NCI-H2227 treated with DMSO at 0.1 percent for 48 hours (cell line): ENCODE measurements around the gene RASAL3.
"Not testable (repeated sequence)": the region's sequence is repeated elsewhere in the genome, so short reads cannot be mapped to it uniquely, and the experiment has no call there.

Experiments used
- DNase-seq: peaks from one replicate; lab custom pipeline; 2025; lab: John Stamatoyannopoulos, UW

The RASAL3 gene

DNA sequence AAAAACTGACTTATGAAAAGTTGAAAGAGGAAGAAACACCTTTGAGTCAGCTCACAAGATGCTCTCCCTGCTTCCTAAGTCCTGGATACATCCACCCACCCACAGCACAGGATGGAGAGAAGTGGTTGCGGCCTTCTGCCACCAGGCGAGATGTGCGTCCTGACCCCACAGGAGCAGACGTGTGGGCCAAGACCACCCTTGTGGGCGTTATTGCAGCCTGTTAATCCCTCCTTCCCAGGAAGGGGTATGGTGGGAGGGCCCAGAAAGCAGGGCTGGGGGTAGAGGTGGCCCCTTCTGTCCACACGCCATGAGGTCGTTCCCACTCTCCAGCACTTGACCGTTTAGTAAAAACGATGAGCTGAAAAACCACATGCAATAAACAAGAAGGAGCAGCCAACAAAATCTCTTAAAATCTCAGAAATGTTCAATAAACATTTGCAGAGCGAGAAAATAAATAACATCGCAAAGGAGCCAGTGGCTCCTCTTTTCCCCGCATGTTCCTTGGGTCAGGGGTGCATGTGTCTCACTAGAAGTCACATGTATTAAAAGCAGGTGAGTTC, 43.1 kb downstream of the RASAL3 start:
- no peak for DNase-seq

- DNase-seq: no peak
Observed at GRCh38 chr19:15419413-15420025, 44.8 kb downstream of the RASAL3 start.

DNA sequence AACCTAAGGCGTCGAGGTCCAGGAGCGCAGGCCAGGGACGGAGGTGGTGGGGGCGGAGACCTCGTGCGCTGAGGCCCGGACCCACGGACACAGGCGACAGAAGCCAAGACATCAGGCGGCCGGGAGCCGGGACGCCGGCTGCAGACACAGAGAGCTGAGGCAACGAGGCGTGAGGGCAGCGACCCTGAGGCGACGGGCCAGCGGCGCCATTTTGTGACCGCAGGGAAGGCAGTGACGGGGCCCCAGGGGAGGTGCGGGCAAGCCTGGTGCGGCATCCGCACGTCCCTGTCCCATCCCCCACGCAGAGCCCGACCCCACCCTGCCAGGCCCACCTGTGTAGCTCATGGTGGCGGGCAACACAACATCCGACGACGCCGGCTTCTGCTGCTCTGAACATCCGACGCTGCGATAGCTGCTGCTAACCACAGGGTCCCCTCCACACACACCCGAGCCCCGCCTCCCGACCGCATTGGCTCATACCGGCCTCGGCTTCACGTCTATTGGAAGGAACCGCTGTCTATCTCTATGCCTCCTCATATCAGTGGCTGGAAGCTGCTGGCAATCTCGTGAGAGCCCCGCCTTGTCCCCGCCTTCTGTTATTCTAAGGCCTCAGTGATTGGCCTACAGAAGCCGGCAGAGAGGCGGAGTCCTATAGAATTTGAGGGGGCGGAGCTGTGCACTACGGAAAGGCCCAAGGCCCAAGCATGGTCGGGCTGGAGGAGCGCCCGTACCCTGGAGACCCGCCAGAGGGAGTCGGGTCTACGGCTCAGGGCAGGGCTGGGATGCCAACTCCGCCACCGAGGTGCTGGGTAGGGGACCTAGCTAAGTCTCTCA, 45.5 kb downstream of the RASAL3 start, which contains the start of gene AKAP8L:
Gene AKAP8L, minus strand, starts transcription at position 410 of the 834 bp plus-strand sequence. Its CDS starts 65 bp downstream, at position 345.
- DNase-seq: peak; percentile 99

- no peak for DNase-seq
Observed at GRCh38 chr19:15418231-15418578, 46.1 kb downstream of the RASAL3 start.

DNA sequence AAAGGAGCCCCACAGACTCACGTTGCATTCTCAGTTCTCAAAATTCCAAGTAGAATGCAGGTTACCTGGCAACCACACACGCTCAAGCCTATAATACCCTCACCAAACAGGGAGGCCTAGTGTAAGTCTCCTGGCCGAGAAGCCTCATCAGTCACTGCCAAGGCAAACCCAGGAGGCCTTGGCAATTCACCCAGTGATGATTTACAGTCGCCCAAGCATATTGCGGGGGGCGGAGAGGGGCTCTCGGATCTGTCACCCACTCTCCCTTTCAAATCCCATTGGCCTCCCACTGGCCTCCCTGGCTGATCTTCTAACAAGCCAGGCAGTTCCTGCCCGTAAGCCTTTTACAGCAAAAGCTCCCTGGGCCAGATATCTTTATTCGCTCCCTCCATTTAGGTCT, 46.6 kb downstream of the RASAL3 start:
- DNase-seq: no peak

GRCh38 chr19:15412832-15413231, 51.5 kb downstream of the RASAL3 start:
- DNase-seq: peak; percentile 12

GRCh38 chr19:15411351-15411750, 53.0 kb downstream of the RASAL3 start:
- not testable (repeated sequence) for DNase-seq

- DNase-seq: no peak
Observed at GRCh38 chr19:15404780-15405211, 59.5 kb downstream of the RASAL3 start.

- no peak for DNase-seq
Observed at GRCh38 chr19:15404097-15404779, 60.1 kb downstream of the RASAL3 start.

DNA sequence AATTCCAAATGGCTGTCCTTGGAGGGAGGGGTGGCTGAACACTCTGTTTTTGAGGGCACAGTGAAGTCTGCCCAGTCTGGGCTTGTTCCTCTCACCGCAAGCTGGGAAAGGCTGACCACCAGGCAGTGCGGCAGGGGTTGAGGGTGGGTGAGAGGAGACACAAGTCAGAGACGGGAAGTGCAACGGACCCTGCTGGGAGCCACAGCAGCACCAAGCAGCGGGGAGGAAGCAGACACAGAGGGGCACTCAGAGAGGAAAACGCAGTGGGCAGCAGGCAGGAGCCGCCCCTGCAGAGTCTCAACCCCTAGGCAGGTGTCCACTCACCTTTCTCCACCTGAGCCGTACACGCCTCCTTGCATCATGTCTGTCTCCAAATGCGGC, 61.2 kb downstream of the RASAL3 start:
- no peak for DNase-seq

GRCh38 chr19:15402411-15403150, 61.8 kb downstream of the RASAL3 start:
- no peak for DNase-seq
